Caco-2 (cell line): ENCODE results near the gene PEX14. TPM values are rescaled to one million over a fixed set of nuclear protein-coding genes. Genes with fewer than 3 reads are reported as not detected.

ENCODE experiments used
- BruUV-seq: library from RNA; stranded (reverse); fragments of 400-500 nt; replicated peaks from 2 replicates; lab custom pipeline; 2021; lab: Mats Ljungman, UMichigan
- CTCF ChIA-PET: fragments of 300-600 bp; sonication (Branson Sonifier 250); formaldehyde crosslinking; loops from one replicate; lab custom pipeline; 2022; ENCODE audit warnings: antibody characterized with exemption; lab: Charles Lee
- POLR2A ChIA-PET: fragments of 300-600 bp; sonication (Branson Sonifier 250); formaldehyde crosslinking; loops from one replicate; lab custom pipeline; 2022; ENCODE audit warnings: antibody characterized with exemption; lab: Charles Lee
- DNase-seq, 2 experiments: peaks; one replicate each; pipeline versions ENCODE4 v3.0.0 to v3.0.0-alpha.2; 2020 to 2022
- H3K27me3 ChIP-seq: replicated peaks from 2 replicates; pipeline ENCODE4 v1.6.0; 2011; ENCODE audit warnings: low read length; ENCODE audit not compliant: control insufficient read depth, insufficient read depth
- H3K36me3 ChIP-seq: 2 replicates; pipeline ENCODE4 v1.5.1; 2011; ENCODE audit warnings: low read length; ENCODE audit not compliant: control insufficient read depth, insufficient read depth
- H3K4me1 ChIP-seq: fragments of 250-450 bp; sonication (Bioruptor Pico); 2 replicates; pipeline ENCODE4 v1.5.1; 2020; ENCODE audit warnings: mild to moderate bottlenecking
- H3K4me3 ChIP-seq: 2 replicates; pipeline ENCODE4 v1.5.1; 2011; ENCODE audit warnings: low read depth, mild to moderate bottlenecking, control low read depth, low read length
- H3K9me3 ChIP-seq: fragments of 250-450 bp; sonication (Bioruptor Pico); 2 replicates; pipeline ENCODE4 v1.5.1; 2020; ENCODE audit warnings: mild to moderate bottlenecking, moderate library complexity
- H3K27ac Mint-ChIP-seq: one replicate; pipeline ENCODE4 v1.8.0; 2022; ENCODE audit warnings: mixed read lengths; ENCODE audit not compliant: unreplicated experiment
- H3K27me3 Mint-ChIP-seq: one replicate; pipeline ENCODE4 v1.8.0; 2022; ENCODE audit warnings: mixed read lengths; ENCODE audit not compliant: insufficient read depth, unreplicated experiment
- H3K36me3 Mint-ChIP-seq: one replicate; pipeline ENCODE4 v1.8.0; 2022; ENCODE audit warnings: mild to moderate bottlenecking, mixed read lengths; ENCODE audit not compliant: insufficient read depth, unreplicated experiment
- H3K4me1 Mint-ChIP-seq: one replicate; pipeline ENCODE4 v1.8.0; 2022; ENCODE audit warnings: low read depth, mixed read lengths; ENCODE audit not compliant: unreplicated experiment
- H3K4me3 Mint-ChIP-seq: one replicate; pipeline ENCODE4 v1.8.0; 2022; ENCODE audit warnings: mild to moderate bottlenecking, moderate library complexity, mixed read lengths; ENCODE audit not compliant: unreplicated experiment
- H3K9me3 Mint-ChIP-seq: one replicate; pipeline ENCODE4 v1.8.0; 2022; ENCODE audit warnings: mixed read lengths; ENCODE audit not compliant: unreplicated experiment
- intact Hi-C: fragments of 100-400 bp; cut with micrococcal nuclease; formaldehyde crosslinking; loops from one replicate; pipeline ENCODE4 v1.10.0; 2022; ENCODE audit not compliant: unreplicated experiment
- total RNA-seq: library from RNA; stranded (reverse); gene quantifications from 2 replicates; pipeline ENCODE4 v1.2.3, GENCODE V29; 2022
- TF ChIP-seq, protein P1 (sequence below), 2 experiments: fragments of 200-600 bp in 1 of 2; IDR thresholded peaks; 1 replicate in 1 of 2; 2 replicates in 1 of 2; pipeline versions ENCODE4 v1.5.1 to v1.8.0; 2011 to 2022; ENCODE audit warnings: antibody characterized with exemption in 1 of 2, control low read depth in 1 of 2, inconsistent platforms in 1 of 2, low read depth in 1 of 2, low read length in 1 of 2, mild to moderate bottlenecking in 1 of 2, moderate library complexity in 1 of 2; ENCODE audit not compliant: insufficient read depth in 1 of 2, severe bottlenecking in 1 of 2, unreplicated experiment in 1 of 2

Gene PEX14
- total RNA-seq, 1 experiment from 2014 or later = 22.2 TPM

DNA sequence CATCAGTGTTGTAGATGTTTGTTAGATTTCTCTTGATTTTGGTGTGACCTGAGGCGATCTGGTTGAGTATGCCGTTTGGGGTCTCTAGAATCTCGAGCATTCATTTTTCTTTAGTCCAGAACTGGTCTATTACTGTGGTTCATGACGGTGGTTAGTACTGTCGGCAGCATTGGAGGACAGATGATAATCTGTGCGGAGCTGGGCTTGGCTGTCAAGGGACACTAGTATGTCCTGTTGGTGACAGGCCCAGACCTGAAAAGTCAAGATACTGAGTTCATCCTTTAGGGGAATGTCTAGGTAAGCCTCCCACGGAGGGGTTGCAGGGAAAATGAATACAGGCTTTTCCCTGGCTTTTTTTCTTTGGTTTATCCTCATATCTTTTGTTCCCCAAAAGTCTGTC, 59.8 kb downstream of the PEX14 start:
- intact Hi-C loops = no loop called here
- CTCF ChIA-PET = no interaction called here
- peaks cover 13% of the 10 kb centered on the region for H3K4me1 Mint-ChIP-seq

DNA sequence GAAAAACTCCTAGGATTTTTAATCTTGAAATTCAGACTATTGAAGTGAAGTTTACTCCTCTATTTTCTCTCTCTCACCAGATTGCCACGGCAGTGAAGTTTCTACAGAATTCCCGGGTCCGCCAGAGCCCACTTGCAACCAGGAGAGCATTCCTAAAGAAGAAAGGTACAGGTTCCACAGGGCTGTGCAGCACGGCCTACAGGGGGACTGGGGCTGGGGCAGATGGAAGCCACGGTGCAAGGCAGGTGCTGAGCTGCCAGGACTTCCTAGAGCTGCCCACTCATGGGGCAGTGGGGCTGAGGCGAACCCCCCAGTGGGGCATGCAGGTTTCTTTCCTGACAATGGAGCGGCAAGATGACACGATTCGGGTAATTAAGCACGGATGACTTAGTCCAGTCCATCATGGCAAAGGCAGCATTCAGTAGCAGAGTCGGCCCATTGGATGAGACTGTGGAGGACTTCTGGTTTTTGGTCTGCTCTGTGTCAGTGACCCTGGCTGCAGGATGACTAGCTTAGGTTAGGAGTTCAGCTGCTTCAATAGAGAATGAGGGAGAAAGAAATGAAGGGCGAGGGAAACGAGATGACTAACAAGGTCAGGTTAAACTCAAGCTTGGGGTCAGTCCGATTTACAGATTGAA, 61.5 kb downstream of the PEX14 start:
- Mint-ChIP-seq H3K9me3 (no peaks in the 10 kb centered on the region), H3K27ac (peak overlapping the region; percentile 65), H3K4me1 (peaks cover 13% of the 10 kb centered on the region), H3K4me3 (no peak overlapping the region), H3K36me3 (peaks cover 19% of the 10 kb centered on the region), H3K27me3 (no peaks in the 10 kb centered on the region)
- no TSS peak for BruUV-seq
- Histone ChIP-seq H3K36me3 (no peaks in the 10 kb centered on the region), H3K9me3 (no peaks in the 10 kb centered on the region), H3K4me3 (no peak overlapping the region), H3K27me3 (no peaks in the 10 kb centered on the region), H3K4me1 (no peaks in the 10 kb centered on the region)
- POLR2A ChIA-PET = no interaction called here
- no peak for DNase-seq
- intact Hi-C loops = no loop called here
- TF ChIP-seq, protein P1, sequence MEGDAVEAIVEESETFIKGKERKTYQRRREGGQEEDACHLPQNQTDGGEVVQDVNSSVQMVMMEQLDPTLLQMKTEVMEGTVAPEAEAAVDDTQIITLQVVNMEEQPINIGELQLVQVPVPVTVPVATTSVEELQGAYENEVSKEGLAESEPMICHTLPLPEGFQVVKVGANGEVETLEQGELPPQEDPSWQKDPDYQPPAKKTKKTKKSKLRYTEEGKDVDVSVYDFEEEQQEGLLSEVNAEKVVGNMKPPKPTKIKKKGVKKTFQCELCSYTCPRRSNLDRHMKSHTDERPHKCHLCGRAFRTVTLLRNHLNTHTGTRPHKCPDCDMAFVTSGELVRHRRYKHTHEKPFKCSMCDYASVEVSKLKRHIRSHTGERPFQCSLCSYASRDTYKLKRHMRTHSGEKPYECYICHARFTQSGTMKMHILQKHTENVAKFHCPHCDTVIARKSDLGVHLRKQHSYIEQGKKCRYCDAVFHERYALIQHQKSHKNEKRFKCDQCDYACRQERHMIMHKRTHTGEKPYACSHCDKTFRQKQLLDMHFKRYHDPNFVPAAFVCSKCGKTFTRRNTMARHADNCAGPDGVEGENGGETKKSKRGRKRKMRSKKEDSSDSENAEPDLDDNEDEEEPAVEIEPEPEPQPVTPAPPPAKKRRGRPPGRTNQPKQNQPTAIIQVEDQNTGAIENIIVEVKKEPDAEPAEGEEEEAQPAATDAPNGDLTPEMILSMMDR (IDR thresholded peaks at IDR 0.05; ENCODE audit: insufficient read depth in 1 of 2, low read depth in 1 of 2, low read length in 1 of 2, severe bottlenecking in 1 of 2, unreplicated experiment in 1 of 2) = no peak
- CTCF ChIA-PET = no interaction called here

More for the DNA sequence above, 59.8 kb downstream of the PEX14 start:
- Mint-ChIP-seq H3K36me3 (peaks cover 24% of the 10 kb centered on the region), H3K27ac (no peak overlapping the region), H3K9me3 (no peaks in the 10 kb centered on the region), H3K4me3 (no peak overlapping the region), H3K27me3 (no peaks in the 10 kb centered on the region)
- BruUV-seq = no TSS peak
- TF ChIP-seq, protein P1 (IDR thresholded peaks at IDR 0.05; ENCODE audit: insufficient read depth in 1 of 2, low read depth in 1 of 2, low read length in 1 of 2, severe bottlenecking in 1 of 2, unreplicated experiment in 1 of 2) = no peak
- no peak for DNase-seq
- H3K27me3 ChIP-seq = no peaks in the 10 kb centered on the region
- H3K4me1 ChIP-seq = peaks cover 11% of the 10 kb centered on the region
- no peak overlapping the region for H3K4me3 ChIP-seq
- H3K9me3 ChIP-seq = no peaks in the 10 kb centered on the region
- no peaks in the 10 kb centered on the region for H3K36me3 ChIP-seq
- POLR2A ChIA-PET = no interaction called here

DNA sequence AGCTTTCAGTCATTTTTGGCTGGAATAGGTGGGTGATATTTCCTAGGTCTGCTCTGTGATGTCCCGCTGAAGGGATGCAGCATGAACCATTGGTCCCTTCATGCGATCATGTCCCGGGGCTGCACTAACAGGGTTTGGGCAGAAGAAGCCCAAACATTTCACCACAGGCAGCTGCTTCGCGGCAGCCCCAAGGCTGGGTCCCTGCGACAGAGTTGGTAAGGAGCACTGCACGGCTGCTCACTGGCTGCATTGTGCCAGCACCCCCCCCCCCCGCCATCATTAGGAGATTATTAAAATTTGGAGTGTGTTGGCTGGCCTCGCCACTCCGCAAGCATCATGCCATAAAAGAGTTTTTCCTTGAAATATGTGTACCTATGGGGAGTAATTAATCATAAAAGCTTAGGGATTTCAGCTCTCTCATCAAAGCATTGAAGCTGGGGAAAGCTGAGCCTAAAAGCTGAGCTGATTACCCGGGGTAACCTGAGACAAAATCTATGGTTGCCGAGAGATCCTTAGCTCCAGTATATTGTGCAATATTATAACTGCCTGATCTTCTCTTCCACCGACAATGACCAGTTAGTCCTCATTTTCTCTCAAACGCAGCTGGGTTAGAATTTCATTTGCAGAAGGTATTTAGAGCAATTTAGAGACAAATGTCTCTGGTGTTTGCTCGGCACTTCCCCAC, 62.5 kb downstream of the PEX14 start:
- BruUV-seq = no TSS peak
- Histone ChIP-seq H3K27me3 (no peaks in the 10 kb centered on the region), H3K9me3 (no peaks in the 10 kb centered on the region), H3K4me1 (no peaks in the 10 kb centered on the region), H3K4me3 (no peak overlapping the region), H3K36me3 (no peaks in the 10 kb centered on the region)
- no peak overlapping the region for H3K4me3 Mint-ChIP-seq
- no peak for DNase-seq
- ChIA-PET POLR2A (no interaction called here), CTCF (no interaction called here)
- H3K4me1 Mint-ChIP-seq = peaks cover 13% of the 10 kb centered on the region
- H3K9me3 Mint-ChIP-seq = no peaks in the 10 kb centered on the region
- intact Hi-C loops = no loop called here
- TF ChIP-seq, protein P1 (IDR thresholded peaks at IDR 0.05; ENCODE audit: insufficient read depth in 1 of 2, low read depth in 1 of 2, low read length in 1 of 2, severe bottlenecking in 1 of 2, unreplicated experiment in 1 of 2) = no peak
- H3K27me3 Mint-ChIP-seq = no peaks in the 10 kb centered on the region
- H3K36me3 Mint-ChIP-seq = peaks cover 19% of the 10 kb centered on the region
- H3K27ac Mint-ChIP-seq = no peak overlapping the region
